K562 (cell line): ENCODE measurements around the gene POLR2H. TPM values are rescaled to one million over a fixed set of nuclear protein-coding genes. Genes with fewer than 3 reads are reported as not detected.

Experiments used
- ATAC-seq: fragments of 200-7000 bp; cut with Tn5 transposase; 3 replicates; pipeline ENCODE4 v1.9.1; 2020; ENCODE audit warnings: moderate library complexity
- BruUV-seq: library from RNA; stranded (reverse); fragments of 400-500 nt; replicated peaks from 2 replicates; lab custom pipeline; 2021; lab: Mats Ljungman, UMichigan
- CTCF ChIA-PET: fragments of 300-600 bp; formaldehyde crosslinking; extraction: SDS; loops from one replicate; lab custom pipeline; 2021; ENCODE audit warnings: low intra/inter-chr PET ratio; lab: Yijun Ruan, JAX
- POLR2A ChIA-PET: fragments of 300-600, 350-650 bp; sonication (Branson Sonifier 250); formaldehyde crosslinking; extraction: SDS; loops from one replicate; lab custom pipeline; 2021; ENCODE audit warnings: antibody characterized with exemption, inconsistent platforms; lab: Yijun Ruan, JAX
- DNase-seq, 4 experiments: peaks; one replicate each; pipeline versions ENCODE4 v3.0.0 to v3.0.0-alpha.2; 2011 to 2018; ENCODE audit warnings: low spot score in 3 of 4, mixed read lengths in 3 of 4; ENCODE audit errors: extremely low read depth in 1 of 4
- FAIRE-seq: peaks from 2 replicates; lab custom pipeline; 2011; peaks lifted over from hg19 to GRCh38; lab: Jason Lieb, UNC
- H2AFZ ChIP-seq: 2 replicates; pipeline ENCODE4 v1.6.0; 2011; ENCODE audit warnings: low read depth, low read length, control low read depth, inconsistent platforms
- H3K27ac ChIP-seq: fragments of 200-600 bp; 3 replicates; pipeline ENCODE4 v1.8.0; 2011; ENCODE audit warnings: low read depth, mild to moderate bottlenecking, control low read depth, inconsistent platforms, low read length, moderate library complexity, mixed read lengths; ENCODE audit errors: extremely low read depth
- H3K27me3 ChIP-seq, 2 experiments: fragments of 300-600 bp in 1 of 2; 2 replicates in 1 of 2; 3 replicates in 1 of 2; pipeline versions ENCODE4 v1.6.0 to v1.8.0; 2011; ENCODE audit warnings: inconsistent platforms in 2 of 2, low read length in 2 of 2, mild to moderate bottlenecking in 1 of 2, mixed read lengths in 1 of 2, moderate library complexity in 1 of 2; ENCODE audit not compliant: control insufficient read depth in 2 of 2, insufficient read depth in 2 of 2
- H3K36me3 ChIP-seq: fragments of 300-600 bp; 3 replicates; pipeline ENCODE4 v1.8.0; 2011; ENCODE audit warnings: mild to moderate bottlenecking, low read length, inconsistent platforms; ENCODE audit not compliant: control insufficient read depth, insufficient read depth
- H3K4me1 ChIP-seq, 2 experiments: fragments of 200-600 bp in 1 of 2; replicated peaks in 1 of 2; 2 replicates in 1 of 2; 3 replicates in 1 of 2; pipeline versions ENCODE4 v1.5.1 to v1.8.0; 2011; ENCODE audit warnings: inconsistent platforms in 2 of 2, low read length in 2 of 2, mild to moderate bottlenecking in 1 of 2, mixed read lengths in 1 of 2, moderate library complexity in 1 of 2; ENCODE audit not compliant: control insufficient read depth in 2 of 2, insufficient read depth in 2 of 2
- H3K4me2 ChIP-seq: 2 replicates; pipeline ENCODE4 v1.6.1; 2011; ENCODE audit warnings: low read length, control low read depth, inconsistent platforms, mixed read lengths; ENCODE audit not compliant: insufficient read depth
- H3K4me3 ChIP-seq: fragments of 200-600 bp; sonication (generic), shearing (Covaris generic); 2 replicates; pipeline ENCODE4 v1.5.1; 2016; ENCODE audit warnings: control low read depth, inconsistent platforms
- H3K79me2 ChIP-seq: fragments of 200-600 bp; 3 replicates; pipeline ENCODE4 v1.8.0; 2011; ENCODE audit warnings: low read length, inconsistent platforms; ENCODE audit not compliant: control insufficient read depth, insufficient read depth
- H3K9ac ChIP-seq, 2 experiments: 2 replicates each; pipeline versions ENCODE4 v1.6.0 to v1.6.1; 2011; ENCODE audit warnings: low read depth in 2 of 2, low read length in 2 of 2, control low read depth in 1 of 2, inconsistent platforms in 1 of 2, mild to moderate bottlenecking in 1 of 2, mixed read lengths in 1 of 2; ENCODE audit not compliant: insufficient read depth in 1 of 2
- H3K9me1 ChIP-seq: one replicate; pipeline ENCODE4 v1.6.0; 2011; ENCODE audit warnings: inconsistent platforms, mild to moderate bottlenecking, low read length, moderate library complexity; ENCODE audit not compliant: control insufficient read depth, insufficient read depth
- H3K9me3 ChIP-seq: replicated peaks from 2 replicates; pipeline ENCODE4 v1.5.1; 2011; ENCODE audit warnings: low read depth, low read length, inconsistent platforms; ENCODE audit not compliant: control insufficient read depth, insufficient read depth
- H4K20me1 ChIP-seq: replicated peaks from 2 replicates; pipeline ENCODE4 v1.6.1; 2011; ENCODE audit warnings: low read length, inconsistent platforms, mixed read lengths; ENCODE audit not compliant: control insufficient read depth, insufficient read depth
- NRF1 ChIP-seq, 2 experiments: fragments of 450-650 bp; IDR thresholded peaks in 1 of 2; conservative IDR thresholded peaks in 1 of 2; 2 replicates each; pipeline ENCODE4 v1.6.1; 2014; ENCODE audit warnings: mild to moderate bottlenecking in 2 of 2
- POLR2AphosphoS5 ChIP-seq: IDR thresholded peaks from 2 replicates; pipeline ENCODE4 v1.6.1; 2011; ENCODE audit warnings: mild to moderate bottlenecking, low read depth, low read length, moderate library complexity; ENCODE audit not compliant: control insufficient read depth, insufficient read depth
- POLR2G ChIP-seq: fragments of 200-400 bp; formaldehyde crosslinking; IDR thresholded peaks from 2 replicates; pipeline ENCODE4 v1.6.1; 2017; ENCODE audit warnings: low read depth, mild to moderate bottlenecking, antibody characterized with exemption, low read length, moderate library complexity
- WGBS: fragments of 100-300 bp; shearing (Covaris generic); methylation state at CpG from one replicate; pipeline ENCODE4 v1.1.6; 2016; ENCODE audit warnings: low coverage, mixed read lengths; ENCODE audit not compliant: insufficient coverage; ENCODE audit errors: missing lambda C conversion rate; 5-methylcytosine and 5-hydroxymethylcytosine counted together
- in situ Hi-C: fragments of 300-500 bp; cut with MboI; formaldehyde crosslinking; loops from 4 replicates; pipeline ENCODE4 v1.15.0; 2018; ENCODE audit warnings: inconsistent platforms, mixed read lengths
- intact Hi-C: fragments of 100-400 bp; cut with micrococcal nuclease; formaldehyde crosslinking; loops from 2 replicates; pipeline ENCODE4 v1.14.2; 2022
- polyA plus RNA-seq, 8 experiments: library from polyadenylated mRNA; depleted of rRNA in 4 of 8; stranded (reverse) in 5 of 8; unstranded in 3 of 8; fragments of >200 nt; fragmentation: Nextera tagmentation in 2 of 8; fragmentation: Illumina TruSeq in 1 of 8; extraction: Ambion mirVana in 2 of 8; extraction: Trizol in 1 of 8; gene quantifications; 2 replicates each; pipeline versions ENCODE4 v1.2.1 to v1.2.3, GENCODE V29; 2011 to 2014; ENCODE audit warnings: inconsistent platforms in 1 of 8, missing spikeins in 1 of 8
- total RNA-seq, 7 experiments: library from RNA; depleted of rRNA in 6 of 7; stranded (reverse); fragments of >200 nt in 6 of 7; fragmentation: Illumina TruSeq in 2 of 7; extraction: Trizol in 2 of 7; gene quantifications; 2 replicates each; pipeline versions ENCODE4 v1.2.1 to v1.2.3, GENCODE V29; 2011 to 2021; ENCODE audit warnings: low replicate concordance in 1 of 7
- TF ChIP-seq, protein P1 (sequence below): fragments of 200-800 bp; sonication (Bioruptor generic); IDR thresholded peaks from 2 replicates; pipeline ENCODE4 v1.6.1; 2017; ENCODE audit warnings: missing genetic modification characterization, missing compliant biosample characterization
- TF ChIP-seq, protein P2 (sequence below): fragments of 250-450 bp; sonication (Bioruptor Pico); IDR thresholded peaks from 2 replicates; pipeline ENCODE4 v1.9.0; 2021; ENCODE audit warnings: mild to moderate bottlenecking, inconsistent platforms

The POLR2H gene
- total and polyA plus RNA-seq, 9 of the 15 experiments (the other 6 are each of a cell fraction or from before 2014, with no cell fraction given), result 128 to 512 (median 220) TPM

DNA sequence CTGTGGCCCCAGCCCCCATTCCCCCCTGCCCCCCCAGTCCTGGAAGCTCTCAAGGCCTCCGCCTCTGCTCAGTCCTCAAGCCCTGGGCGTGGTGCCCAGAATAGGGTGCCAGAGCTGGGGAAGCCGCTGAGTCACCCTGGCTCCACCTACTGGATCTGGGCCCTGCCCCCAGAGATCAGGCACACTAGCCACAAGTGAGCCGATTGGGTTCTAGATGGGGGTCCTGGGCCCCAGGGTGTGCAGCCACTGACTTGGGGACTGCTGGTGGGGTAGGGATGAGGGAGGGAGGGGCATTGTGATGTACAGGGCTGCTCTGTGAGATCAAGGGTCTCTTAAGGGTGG is 41.4 kb upstream of the POLR2H start:
- BruUV-seq, result no TSS peak

GRCh38 chr3:184321666-184322065 is 39.8 kb upstream of the POLR2H start:
- Histone ChIP-seq H3K27ac (no peak overlapping the region), H4K20me1 (peaks cover 41% of the 10 kb centered on the region)

More for the DNA sequence above, 41.4 kb upstream of the POLR2H start:
- H4K20me1 ChIP-seq, result peaks cover 55% of the 10 kb centered on the region
- intact Hi-C loops, result no loop called here
- peaks cover 13% of the 10 kb centered on the region for H3K9me1 ChIP-seq
- no peaks in the 10 kb centered on the region for H3K27me3 ChIP-seq
- DNase-seq (peak in 3 of 4 experiments; percentile 39 to 49 (median 49)), ATAC-seq (peak; percentile 15), FAIRE-seq (no peak)
- H3K9ac ChIP-seq, result peak overlapping the region in 1 of 2 experiments; percentile 28; a peak in 1 of 4 replicates
- WGBS, result 78% methylated on average over 4 of the region's 4 CpGs
- H3K4me2 ChIP-seq, result no peak overlapping the region
- peak; percentile 25; the same call in 1 of the 2 replicates for TF ChIP-seq POLR2G
- no peak for TF ChIP-seq NRF1 (conservative IDR thresholded peaks at IDR 0.05 in 1 of 2, IDR thresholded peaks at IDR 0.05 in 1 of 2)
- TF ChIP-seq, protein P1, sequence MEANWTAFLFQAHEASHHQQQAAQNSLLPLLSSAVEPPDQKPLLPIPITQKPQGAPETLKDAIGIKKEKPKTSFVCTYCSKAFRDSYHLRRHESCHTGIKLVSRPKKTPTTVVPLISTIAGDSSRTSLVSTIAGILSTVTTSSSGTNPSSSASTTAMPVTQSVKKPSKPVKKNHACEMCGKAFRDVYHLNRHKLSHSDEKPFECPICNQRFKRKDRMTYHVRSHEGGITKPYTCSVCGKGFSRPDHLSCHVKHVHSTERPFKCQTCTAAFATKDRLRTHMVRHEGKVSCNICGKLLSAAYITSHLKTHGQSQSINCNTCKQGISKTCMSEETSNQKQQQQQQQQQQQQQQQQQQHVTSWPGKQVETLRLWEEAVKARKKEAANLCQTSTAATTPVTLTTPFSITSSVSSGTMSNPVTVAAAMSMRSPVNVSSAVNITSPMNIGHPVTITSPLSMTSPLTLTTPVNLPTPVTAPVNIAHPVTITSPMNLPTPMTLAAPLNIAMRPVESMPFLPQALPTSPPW (CRISPR knock-in tag), result peak; percentile 64
- CTCF ChIA-PET, result no interaction called here
- peaks cover 98% of the 10 kb centered on the region for H3K36me3 ChIP-seq
- H3K4me1 ChIP-seq, result peaks cover 13 to 35% of the 10 kb centered on the region in 2 experiments; a peak in 4 of 5 replicates
- H3K27ac ChIP-seq, result no peak overlapping the region
- POLR2A ChIA-PET, result interaction anchor here (0.9 to 3.6 kb wide), 3 partner anchors 11 to 17 kb away, joined by 4 to 15 read pairs (median 5); no protein-coding TSS in a partner anchor
- H2AFZ ChIP-seq, result no peak overlapping the region
- in situ Hi-C loops, result no loop called here
- no peak overlapping the region for H3K4me3 ChIP-seq
- H3K79me2 ChIP-seq, result peaks cover 79% of the 10 kb centered on the region
- no peaks in the 10 kb centered on the region for H3K9me3 ChIP-seq

More at GRCh38 chr3:184321666-184322065, 39.8 kb upstream of the POLR2H start:
- Histone ChIP-seq H3K27me3 (no peaks in the 10 kb centered on the region), H3K4me2 (no peak overlapping the region), H2AFZ (no peak overlapping the region), H3K79me2 (peaks cover 77% of the 10 kb centered on the region), H3K9ac (no peak overlapping the region), H3K4me1 (peaks cover 8 to 22% of the 10 kb centered on the region in 2 experiments; a peak in 4 of 5 replicates), H3K36me3 (peaks cover 99% of the 10 kb centered on the region), H3K4me3 (no peak overlapping the region), H3K9me3 (no peaks in the 10 kb centered on the region), H3K9me1 (peaks cover 13% of the 10 kb centered on the region)
- no peak for DNase-seq
- intact Hi-C loops, result no loop called here
- ChIA-PET CTCF (no interaction called here), POLR2A (interaction anchor here (0.8 to 0.9 kb wide), 2 partner anchors 10 to 601 kb away, joined by 3 to 6 read pairs; no protein-coding TSS in a partner anchor)
- TF ChIP-seq, protein P2, sequence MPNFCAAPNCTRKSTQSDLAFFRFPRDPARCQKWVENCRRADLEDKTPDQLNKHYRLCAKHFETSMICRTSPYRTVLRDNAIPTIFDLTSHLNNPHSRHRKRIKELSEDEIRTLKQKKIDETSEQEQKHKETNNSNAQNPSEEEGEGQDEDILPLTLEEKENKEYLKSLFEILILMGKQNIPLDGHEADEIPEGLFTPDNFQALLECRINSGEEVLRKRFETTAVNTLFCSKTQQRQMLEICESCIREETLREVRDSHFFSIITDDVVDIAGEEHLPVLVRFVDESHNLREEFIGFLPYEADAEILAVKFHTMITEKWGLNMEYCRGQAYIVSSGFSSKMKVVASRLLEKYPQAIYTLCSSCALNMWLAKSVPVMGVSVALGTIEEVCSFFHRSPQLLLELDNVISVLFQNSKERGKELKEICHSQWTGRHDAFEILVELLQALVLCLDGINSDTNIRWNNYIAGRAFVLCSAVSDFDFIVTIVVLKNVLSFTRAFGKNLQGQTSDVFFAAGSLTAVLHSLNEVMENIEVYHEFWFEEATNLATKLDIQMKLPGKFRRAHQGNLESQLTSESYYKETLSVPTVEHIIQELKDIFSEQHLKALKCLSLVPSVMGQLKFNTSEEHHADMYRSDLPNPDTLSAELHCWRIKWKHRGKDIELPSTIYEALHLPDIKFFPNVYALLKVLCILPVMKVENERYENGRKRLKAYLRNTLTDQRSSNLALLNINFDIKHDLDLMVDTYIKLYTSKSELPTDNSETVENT (CRISPR knock-in tag), result no peak
- TF ChIP-seq POLR2AphosphoS5, result 0 out of 2 replicates have a peak, but pooled peaks have one; percentile 13
- in situ Hi-C loops, result no loop called here
- no peak for FAIRE-seq
- 100% methylated on average over 3 of the region's 5 CpGs for WGBS
- no TSS peak for BruUV-seq
- ATAC-seq, result no peak
